HG03354 (cell line): ENCODE results near the gene AHRR.
A peak's percentile ranks its signal among the peaks of the same experiment; 100 is the strongest.
"Not testable (repeated sequence)": the region's sequence is repeated elsewhere in the genome, so short reads cannot be mapped to it uniquely, and the experiment has no call there.

Experiments
- ATAC-seq: cut with Tn5 transposase; IDR thresholded peaks from one replicate; pipeline ENCODE4 v1.9.1; 2021; ENCODE audit warnings: mild to moderate bottlenecking; ENCODE audit not compliant: unreplicated experiment, poor library complexity, severe bottlenecking

The AHRR gene

DNA sequence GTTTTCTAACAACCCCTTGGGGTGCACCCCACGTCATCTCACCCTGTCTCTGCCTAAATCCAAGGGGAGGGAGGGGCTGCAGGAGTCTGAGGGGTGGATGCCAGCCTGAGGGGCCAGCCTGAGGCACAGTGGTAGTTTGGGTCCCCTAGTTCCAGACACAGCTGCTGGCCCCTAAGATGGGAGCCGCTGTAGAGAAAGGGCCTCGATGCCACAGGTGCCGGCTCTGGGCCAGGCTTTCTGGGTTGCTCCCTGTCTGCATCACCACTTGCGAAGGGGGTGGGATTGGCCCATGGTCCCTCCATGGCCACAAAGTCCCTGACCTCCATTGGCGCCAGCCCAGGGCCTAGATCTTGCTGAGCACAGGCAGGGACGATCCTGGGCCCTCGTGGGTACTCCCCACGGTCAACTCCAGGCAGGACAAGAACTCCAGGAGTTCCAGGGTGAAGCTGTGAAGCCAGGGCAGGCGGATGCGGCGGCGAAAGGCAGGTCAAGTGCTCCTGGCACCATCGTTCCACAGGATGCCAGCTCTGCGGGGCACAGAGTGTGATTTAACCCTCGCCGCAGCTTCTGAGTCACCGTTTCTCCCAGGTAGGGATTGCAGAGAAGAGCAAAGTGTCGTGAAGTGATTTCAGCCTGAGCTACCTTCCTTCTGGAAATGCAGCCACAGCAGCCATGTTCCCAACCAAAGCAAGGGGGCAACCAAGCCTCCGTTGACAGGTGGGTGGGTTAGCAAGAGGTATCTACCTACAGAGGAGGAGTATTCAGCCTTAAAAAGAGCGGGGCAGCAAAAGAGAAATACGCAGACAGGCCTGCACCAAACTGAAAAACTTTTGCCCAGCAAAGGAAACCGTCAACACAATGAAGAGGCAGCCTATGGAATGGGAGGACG lies 79.9 kb downstream of the AHRR start:
- ATAC-seq: no peak

- ATAC-seq: not testable (repeated sequence)
Measured at GRCh38 chr5:402219-402614, 80.7 kb downstream of the AHRR start.

DNA sequence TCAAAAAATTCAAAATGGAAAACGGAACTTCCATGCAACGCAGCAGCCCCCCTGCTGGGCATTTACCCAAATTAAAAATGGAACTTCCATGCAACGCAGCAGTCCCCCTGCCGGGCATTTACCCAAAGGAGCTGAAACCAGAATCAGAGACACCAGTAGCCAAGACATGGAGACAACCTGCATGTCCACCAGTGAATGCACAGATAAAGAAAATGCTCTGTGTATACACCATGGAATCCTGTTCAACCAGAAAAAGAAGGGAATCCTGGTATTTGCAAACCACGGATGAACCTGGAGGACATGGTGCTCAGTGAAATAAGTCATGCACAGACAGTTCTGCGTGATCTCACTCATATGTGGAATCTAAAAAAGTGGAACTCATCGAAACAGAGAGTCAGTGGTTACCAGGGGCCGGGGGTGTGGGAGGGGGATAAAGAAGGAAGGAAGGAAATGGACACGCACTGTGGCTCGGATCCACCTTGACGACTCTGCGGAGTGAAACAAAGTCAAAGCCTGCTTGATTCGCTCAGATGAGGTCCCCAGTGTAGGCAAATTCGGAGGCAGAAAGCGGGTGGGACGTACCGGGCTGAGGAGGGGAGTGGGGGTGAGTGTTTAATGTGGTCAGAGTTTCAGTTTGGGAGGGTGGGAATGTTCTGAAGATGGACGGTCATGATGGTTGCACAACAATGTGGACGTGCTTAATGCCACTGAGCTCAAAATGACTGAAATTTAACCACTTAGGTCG lies 81.3 kb downstream of the AHRR start:
- peak; percentile 42 for ATAC-seq

GRCh38 chr5:403995-404394 lies 82.5 kb downstream of the AHRR start:
- ATAC-seq: no peak

- ATAC-seq: no peak
Measured at GRCh38 chr5:404666-405241, 83.2 kb downstream of the AHRR start.

GRCh38 chr5:405421-405820 lies 83.9 kb downstream of the AHRR start:
- no peak for ATAC-seq

- ATAC-seq: no peak
Measured at GRCh38 chr5:406041-406440, 84.5 kb downstream of the AHRR start.

DNA sequence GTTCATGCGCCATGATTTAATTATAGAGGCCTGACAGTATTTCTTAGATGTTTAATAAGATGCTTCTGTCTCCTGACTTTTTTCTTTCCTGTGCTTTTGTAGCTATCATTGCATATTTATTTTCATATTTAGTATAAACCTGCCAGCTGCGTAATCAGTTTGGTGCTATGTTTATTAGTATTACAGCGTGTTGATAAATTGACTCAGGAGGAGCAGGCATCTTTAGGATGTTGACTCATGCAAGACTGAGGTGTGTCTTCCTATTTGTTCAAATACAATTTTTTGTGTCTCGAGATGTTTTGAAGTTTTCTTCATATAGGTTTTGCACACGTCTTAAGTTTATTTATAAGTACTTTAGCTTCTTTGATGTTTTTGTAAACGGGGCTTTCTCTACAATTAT lies 85.5 kb downstream of the AHRR start:
- no peak for ATAC-seq

DNA sequence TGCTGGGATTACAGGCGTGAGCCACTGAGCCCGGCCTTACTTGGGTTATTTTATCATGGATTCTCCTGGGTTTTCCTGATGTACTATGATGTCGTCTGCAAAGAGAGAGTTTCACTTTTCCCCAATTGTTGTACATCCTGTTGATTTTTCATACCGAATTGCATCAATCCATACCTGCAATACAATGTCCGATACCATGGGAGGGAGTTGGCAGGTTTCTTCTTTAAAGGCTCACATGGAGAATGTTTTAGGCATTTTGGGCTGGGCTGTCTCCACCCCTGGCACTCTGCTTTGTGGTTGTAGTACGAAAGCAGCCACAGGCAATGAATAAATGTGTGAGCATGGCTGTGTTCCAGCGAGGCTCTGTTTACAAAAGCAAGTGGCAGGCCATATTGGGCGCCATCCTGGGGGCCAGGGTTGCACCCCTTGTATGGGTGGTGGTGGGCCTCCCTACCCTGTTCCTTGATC lies 86.3 kb downstream of the AHRR start:
- no peak for ATAC-seq

DNA sequence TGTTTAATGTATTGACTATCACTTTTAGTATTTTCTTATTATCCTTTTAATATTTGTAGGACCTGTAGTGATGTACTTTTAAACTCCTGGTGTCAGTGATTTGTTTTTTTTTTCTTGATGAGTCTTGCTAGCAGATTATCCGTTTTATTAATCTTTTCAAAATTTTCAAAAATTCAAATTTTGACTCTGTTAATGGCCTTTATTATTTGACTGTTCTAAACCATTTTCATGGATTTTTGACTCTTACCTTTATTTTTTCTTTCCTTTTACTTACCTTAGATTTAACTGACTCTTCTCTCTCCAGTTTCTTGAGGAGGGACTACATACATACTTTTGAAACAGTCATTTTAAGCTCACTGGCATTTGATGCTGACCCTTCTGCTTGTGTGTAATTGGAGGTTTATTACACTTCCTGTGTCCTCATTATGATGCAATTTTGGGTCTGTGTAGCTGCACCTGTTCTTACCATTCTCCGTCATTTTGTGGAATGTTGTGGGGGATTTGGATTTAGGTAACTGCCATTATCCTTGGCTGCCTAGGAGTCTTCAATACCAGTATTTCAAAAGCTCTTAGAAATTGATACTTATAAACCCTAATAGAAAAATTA lies 89.5 kb downstream of the AHRR start:
- ATAC-seq: no peak

GRCh38 chr5:411728-412127 lies 90.2 kb downstream of the AHRR start:
- no peak for ATAC-seq

GRCh38 chr5:414991-415927 lies 93.7 kb downstream of the AHRR start:
- not testable (repeated sequence) for ATAC-seq

DNA sequence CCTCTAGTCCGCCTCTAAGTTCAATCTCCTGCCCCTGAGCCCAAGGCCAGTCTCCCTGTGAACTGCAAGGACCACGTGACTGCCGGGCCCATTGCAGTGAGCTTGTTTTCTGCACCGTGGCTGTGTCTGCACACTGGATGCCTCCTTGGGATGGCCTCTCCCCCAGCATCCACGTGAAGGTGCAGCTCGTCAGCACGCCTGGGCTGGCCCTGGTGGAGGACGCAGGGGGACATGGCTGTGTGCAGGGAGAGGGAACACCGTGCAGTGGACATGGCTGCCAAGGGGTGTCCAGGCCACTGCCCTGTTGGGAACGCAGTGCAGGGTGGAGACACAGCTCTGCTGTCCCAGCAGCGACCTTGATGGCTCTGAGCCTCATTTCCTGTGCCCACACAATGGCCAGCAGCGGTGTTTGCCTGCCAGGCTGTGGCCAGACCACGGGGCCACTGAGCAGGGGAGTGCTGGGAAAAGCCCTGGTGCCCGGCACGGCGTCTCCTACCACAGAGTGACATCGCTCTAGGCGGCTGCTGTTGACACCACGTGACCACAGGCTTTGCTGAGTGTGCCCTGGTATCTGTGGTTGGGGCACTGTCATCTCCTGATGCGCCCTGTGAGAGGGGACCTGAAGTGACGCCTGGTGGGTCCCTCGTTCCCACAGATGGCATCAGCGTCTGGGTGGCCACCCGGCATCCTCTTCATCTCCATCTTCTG lies 94.6 kb downstream of the AHRR start:
- no peak for ATAC-seq

DNA sequence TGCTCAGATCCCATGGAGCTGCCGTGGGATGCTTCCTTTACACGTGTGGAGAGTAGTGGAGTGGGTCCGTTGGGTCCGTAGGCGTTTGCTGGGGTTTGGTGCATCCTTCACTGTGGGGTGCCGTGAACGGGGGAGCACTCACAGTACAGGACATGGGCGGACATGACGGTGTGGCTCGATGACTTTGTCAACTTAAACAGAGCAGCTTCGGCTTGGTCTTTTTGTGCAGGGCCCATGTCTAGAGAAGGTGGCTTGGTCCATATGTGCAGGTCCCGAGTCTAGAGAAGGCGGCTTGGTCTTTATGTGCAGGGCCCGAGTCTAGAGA lies 95.1 kb downstream of the AHRR start:
- no peak for ATAC-seq

GRCh38 chr5:417301-418161 lies 96.0 kb downstream of the AHRR start:
- ATAC-seq: no peak

GRCh38 chr5:418162-419121 lies 96.9 kb downstream of the AHRR start:
- no peak for ATAC-seq

- ATAC-seq: no peak
Measured at GRCh38 chr5:419970-420369, 98.5 kb downstream of the AHRR start.
